Measurements from ENCODE around the gene SBF2. TPM values are rescaled to one million over a fixed set of nuclear protein-coding genes. Genes with fewer than 3 reads are reported as not detected.
"Not testable (repeated sequence)": the region's sequence is repeated elsewhere in the genome, so short reads cannot be mapped to it uniquely, and the experiment has no call there.

The SBF2 gene
- total RNA-seq, 1 experiment from 2014 or later, result 30.2 TPM

DNA sequence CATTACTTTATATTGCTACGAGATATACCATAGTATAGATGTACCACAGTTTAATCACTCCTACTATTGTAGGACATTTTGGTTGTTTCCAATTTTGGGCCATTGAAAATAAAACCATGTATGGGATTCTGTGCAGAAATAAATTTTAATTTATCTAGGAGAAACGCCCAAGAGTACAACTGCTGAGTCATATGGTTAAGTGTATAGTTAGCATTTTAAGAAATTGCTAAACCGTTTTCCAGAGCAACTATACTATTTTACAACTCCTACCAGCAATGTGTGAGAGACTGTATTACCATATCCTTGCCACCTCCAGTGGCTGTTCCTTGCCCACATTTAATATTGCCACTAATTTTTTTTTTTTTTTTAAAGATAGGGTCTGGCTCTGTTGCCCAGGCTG, 163.1 kb downstream of the SBF2 start:
- H3K18ac ChIP-seq (ENCODE audit: insufficient read length, low read depth, low read length), result no peak overlapping the region
- no peak overlapping the region for H3K4ac ChIP-seq (ENCODE audit: low read depth, low read length)
- H3K9me3 ChIP-seq (ENCODE audit: control insufficient read depth, low read depth, low read length), result no peaks in the 10 kb centered on the region
- Mint-ChIP-seq H3K4me1 (no peaks in the 10 kb centered on the region), H3K36me3 (ENCODE audit: insufficient read depth in 1 of 3, low read depth in 3 of 3) (peaks cover 30 to 39% (median 35%) of the 10 kb centered on the region in 3 experiments), H3K27ac (no peak overlapping the region), H3K9me3 (peaks cover 19 to 21% of the 10 kb centered on the region in 2 experiments), H3K4me3 (no peak overlapping the region), H3K27me3 (ENCODE audit: low read depth) (no peaks in the 10 kb centered on the region)
- no peak overlapping the region for H2BK20ac ChIP-seq (ENCODE audit: low read depth, low read length, poor library complexity, severe bottlenecking)
- no peak overlapping the region for H3K23ac ChIP-seq (ENCODE audit: insufficient read length, low read depth, low read length)
- H3K27me3 ChIP-seq (ENCODE audit: insufficient read depth, low read length), result no peaks in the 10 kb centered on the region
- no peak overlapping the region for H3K56ac ChIP-seq (ENCODE audit: insufficient read length, low read depth, low read length)
- no peak for DNase-seq
- H4K5ac ChIP-seq (ENCODE audit: insufficient read length, low read depth, low read length), result no peak overlapping the region
- no peaks in the 10 kb centered on the region for H3K4me1 ChIP-seq (ENCODE audit: insufficient read depth, low read length)
- no peak overlapping the region for H2BK5ac ChIP-seq (ENCODE audit: insufficient read length, low read length)
- H2AK5ac ChIP-seq (ENCODE audit: insufficient read length, low read length), result no peak overlapping the region
- H2BK120ac ChIP-seq (ENCODE audit: low read depth, low read length, poor library complexity, severe bottlenecking), result no peak overlapping the region
- H3K14ac ChIP-seq (ENCODE audit: insufficient read depth, low read length), result no peak overlapping the region
- no peak overlapping the region for H3K9ac ChIP-seq (ENCODE audit: extremely low read depth, insufficient read length, low read length)
- TF ChIP-seq CTCF (conservative IDR thresholded peaks at IDR 0.05), result no peak
- no peak overlapping the region for H2BK15ac ChIP-seq (ENCODE audit: low read depth, low read length)
- no CpG with 5 or more reads among the region's 3 CpGs for WGBS (ENCODE audit: extremely low coverage, insufficient read length, low lambda C conversion rate)
- H3K79me2 ChIP-seq (ENCODE audit: insufficient read depth, low read length), result no peaks in the 10 kb centered on the region
- H2AFZ ChIP-seq (ENCODE audit: low read length), result no peak overlapping the region
- H3K4me2 ChIP-seq (ENCODE audit: insufficient read depth, insufficient read length, low read length), result no peak overlapping the region
- H4K91ac ChIP-seq (ENCODE audit: insufficient read length, low read depth, low read length), result no peak overlapping the region
- H3K23me2 ChIP-seq (ENCODE audit: insufficient read length, low read depth, low read length, poor library complexity, severe bottlenecking), result no peaks in the 10 kb centered on the region
- H4K8ac ChIP-seq (replicated peaks; ENCODE audit: insufficient read length, low read depth, low read length), result no peak overlapping the region
- no peaks in the 10 kb centered on the region for H4K20me1 ChIP-seq (ENCODE audit: control insufficient read depth, insufficient read depth, insufficient read length)
- no peak overlapping the region for H3T11ph ChIP-seq (ENCODE audit: low read length)
- no peak overlapping the region for H3K27ac ChIP-seq (ENCODE audit: insufficient read length, low read depth, low read length)
- H3K79me1 ChIP-seq (ENCODE audit: insufficient read depth, low read depth, low read length, poor library complexity, severe bottlenecking), result no peaks in the 10 kb centered on the region
- H2BK12ac ChIP-seq (ENCODE audit: insufficient read length, low read depth, low read length), result no peak overlapping the region

DNA sequence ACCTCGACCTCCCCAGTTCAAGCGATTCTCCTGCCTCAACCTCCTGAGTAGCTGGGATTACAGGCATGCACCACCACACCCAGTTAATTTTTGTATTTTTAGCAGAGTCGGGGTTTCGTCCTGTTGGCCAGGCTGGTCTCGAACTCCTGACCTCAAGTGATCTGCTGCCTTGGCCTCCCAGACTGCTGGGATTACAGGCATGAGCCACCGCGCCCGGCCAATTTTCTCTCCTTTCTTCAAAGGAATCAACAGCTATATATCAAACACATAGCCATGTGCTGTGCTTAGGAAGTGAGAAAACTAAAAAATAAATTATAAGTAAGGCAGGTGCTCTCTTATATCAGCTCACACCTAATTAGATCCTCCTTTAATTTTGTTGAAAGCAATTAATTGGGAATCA, 164.8 kb downstream of the SBF2 start:
- not testable (repeated sequence) for H4K8ac ChIP-seq (replicated peaks; ENCODE audit: insufficient read length, low read depth, low read length); H3K23me2 ChIP-seq (ENCODE audit: insufficient read length, low read depth, low read length, poor library complexity, severe bottlenecking); H3K4ac ChIP-seq (ENCODE audit: low read depth, low read length); H3K56ac ChIP-seq (ENCODE audit: insufficient read length, low read depth, low read length); H3K27ac Mint-ChIP-seq; H3K4me2 ChIP-seq (ENCODE audit: insufficient read depth, insufficient read length, low read length); H3K4me3 Mint-ChIP-seq; H3K4me1 Mint-ChIP-seq; H3K27me3 ChIP-seq (ENCODE audit: insufficient read depth, low read length); H3K27me3 Mint-ChIP-seq (ENCODE audit: low read depth); H3K27ac ChIP-seq (ENCODE audit: insufficient read length, low read depth, low read length); H2BK20ac ChIP-seq (ENCODE audit: low read depth, low read length, poor library complexity, severe bottlenecking); H3K79me1 ChIP-seq (ENCODE audit: insufficient read depth, low read depth, low read length, poor library complexity, severe bottlenecking); H3T11ph ChIP-seq (ENCODE audit: low read length); H2AK5ac ChIP-seq (ENCODE audit: insufficient read length, low read length); H2AFZ ChIP-seq (ENCODE audit: low read length); H2BK12ac ChIP-seq (ENCODE audit: insufficient read length, low read depth, low read length); H4K5ac ChIP-seq (ENCODE audit: insufficient read length, low read depth, low read length); H2BK5ac ChIP-seq (ENCODE audit: insufficient read length, low read length); H3K4me1 ChIP-seq (ENCODE audit: insufficient read depth, low read length); H3K18ac ChIP-seq (ENCODE audit: insufficient read length, low read depth, low read length); H3K23ac ChIP-seq (ENCODE audit: insufficient read length, low read depth, low read length); H3K9me3 ChIP-seq (ENCODE audit: control insufficient read depth, low read depth, low read length); H3K9ac ChIP-seq (ENCODE audit: extremely low read depth, insufficient read length, low read length); H4K20me1 ChIP-seq (ENCODE audit: control insufficient read depth, insufficient read depth, insufficient read length); H3K79me2 ChIP-seq (ENCODE audit: insufficient read depth, low read length); H3K14ac ChIP-seq (ENCODE audit: insufficient read depth, low read length); H2BK15ac ChIP-seq (ENCODE audit: low read depth, low read length); H4K91ac ChIP-seq (ENCODE audit: insufficient read length, low read depth, low read length); H3K9me3 Mint-ChIP-seq; DNase-seq; H2BK120ac ChIP-seq (ENCODE audit: low read depth, low read length, poor library complexity, severe bottlenecking)
- WGBS (ENCODE audit: extremely low coverage, insufficient read length, low lambda C conversion rate), result no CpG with 5 or more reads among the region's 8 CpGs
- peaks cover 13 to 22% (median 20%) of the 10 kb centered on the region in 3 experiments for H3K36me3 Mint-ChIP-seq (ENCODE audit: insufficient read depth in 1 of 3, low read depth in 3 of 3)

All from H9 (cell line).